NCI-H2081 treated with DMSO at 0.1 percent for 48 hours (cell line): ENCODE data around the gene MCF2L2.

Experiments used
- DNase-seq: peaks from one replicate; lab custom pipeline; 2025; lab: John Stamatoyannopoulos, UW

Gene MCF2L2

GRCh38 chr3:183327343-183327742 is 101.1 kb downstream of the MCF2L2 start:
- no peak for DNase-seq

GRCh38 chr3:183324083-183324482 is 104.3 kb downstream of the MCF2L2 start:
- DNase-seq = no peak

GRCh38 chr3:183319371-183319770 is 109.0 kb downstream of the MCF2L2 start:
- DNase-seq = no peak

GRCh38 chr3:183318877-183319276 is 109.5 kb downstream of the MCF2L2 start:
- DNase-seq = no peak

- DNase-seq = no peak
Observed at GRCh38 chr3:183317886-183318865, 110.2 kb downstream of the MCF2L2 start.

GRCh38 chr3:183317271-183317670 is 111.1 kb downstream of the MCF2L2 start:
- no peak for DNase-seq

- no peak for DNase-seq
Observed at GRCh38 chr3:183315739-183316138, 112.7 kb downstream of the MCF2L2 start.

GRCh38 chr3:183313764-183314163 is 114.7 kb downstream of the MCF2L2 start:
- no peak for DNase-seq

- DNase-seq = no peak
Observed at GRCh38 chr3:183313351-183313750, 115.1 kb downstream of the MCF2L2 start.

GRCh38 chr3:183312433-183312832 is 116.0 kb downstream of the MCF2L2 start:
- no peak for DNase-seq

- DNase-seq = no peak
Observed at GRCh38 chr3:183310936-183311335, 117.5 kb downstream of the MCF2L2 start.

- DNase-seq = no peak
Observed at GRCh38 chr3:183309276-183309675, 119.1 kb downstream of the MCF2L2 start.

- no peak for DNase-seq
Observed at GRCh38 chr3:183308751-183309150, 119.7 kb downstream of the MCF2L2 start.

GRCh38 chr3:183307749-183308148 is 120.7 kb downstream of the MCF2L2 start:
- no peak for DNase-seq

GRCh38 chr3:183306798-183307671 is 121.4 kb downstream of the MCF2L2 start:
- no peak for DNase-seq

GRCh38 chr3:183303690-183304089 is 124.7 kb downstream of the MCF2L2 start:
- DNase-seq = no peak

GRCh38 chr3:183301937-183302580 is 126.4 kb downstream of the MCF2L2 start:
- no peak for DNase-seq

GRCh38 chr3:183300996-183301562 is 127.3 kb downstream of the MCF2L2 start:
- no peak for DNase-seq

GRCh38 chr3:183299976-183300375 is 128.4 kb downstream of the MCF2L2 start:
- no peak for DNase-seq

- DNase-seq = peak; percentile 81
Observed at GRCh38 chr3:183298701-183299153, 129.7 kb downstream of the MCF2L2 start.

- DNase-seq = no peak
Observed at GRCh38 chr3:183296944-183297343, 131.5 kb downstream of the MCF2L2 start.

GRCh38 chr3:183295211-183295610 is 133.2 kb downstream of the MCF2L2 start:
- DNase-seq = no peak
